Hepatocyte (in vitro differentiated cells): ENCODE data around the gene PRM2. TPM values are rescaled to one million over a fixed set of nuclear protein-coding genes. Genes with fewer than 3 reads are reported as not detected.

ENCODE experiments used
- DNase-seq: peaks from one replicate; pipeline ENCODE4 v3.0.0-alpha.2; 2016; ENCODE audit warnings: low spot score
- H2AFZ ChIP-seq: fragments of 200-600 bp; sonication (generic); 2 replicates; pipeline ENCODE4 v1.6.0; 2016; ENCODE audit warnings: antibody characterized with exemption, mild to moderate bottlenecking
- H3K27ac ChIP-seq: fragments of 200-600 bp; sonication (generic); 2 replicates; pipeline ENCODE4 v1.5.1; 2016; ENCODE audit warnings: mild to moderate bottlenecking
- H3K27me3 ChIP-seq: fragments of 200-600 bp; sonication (generic); 2 replicates; pipeline ENCODE4 v1.6.1; 2016
- H3K36me3 ChIP-seq: fragments of 200-600 bp; sonication (generic); replicated peaks from 2 replicates; pipeline ENCODE4 v1.5.1; 2016; ENCODE audit warnings: low read depth; ENCODE audit not compliant: insufficient read depth
- H3K4me1 ChIP-seq: fragments of 200-600 bp; sonication (generic); 2 replicates; pipeline ENCODE4 v1.5.1; 2016; ENCODE audit warnings: mild to moderate bottlenecking, moderate library complexity; ENCODE audit not compliant: insufficient read depth
- H3K4me2 ChIP-seq: fragments of 200-600 bp; sonication (generic); 2 replicates; pipeline ENCODE4 v1.6.0; 2016
- H3K4me3 ChIP-seq: fragments of 200-600 bp; sonication (generic); 2 replicates; pipeline ENCODE4 v1.5.1; 2016; ENCODE audit warnings: mild to moderate bottlenecking
- H3K79me2 ChIP-seq: fragments of 200-600 bp; sonication (generic); 2 replicates; pipeline ENCODE4 v1.6.0; 2017; ENCODE audit warnings: mild to moderate bottlenecking
- H3K9me2 ChIP-seq: fragments of 200-600 bp; sonication (generic); replicated peaks from 2 replicates; pipeline ENCODE4 v1.6.0; 2017; ENCODE audit warnings: mild to moderate bottlenecking; ENCODE audit not compliant: insufficient read depth
- H3K9me3 ChIP-seq: fragments of 200-600 bp; sonication (generic); 2 replicates; pipeline ENCODE4 v1.5.1; 2016; ENCODE audit warnings: low read depth, mild to moderate bottlenecking
- H4K20me1 ChIP-seq: fragments of 200-600 bp; sonication (generic); 2 replicates; pipeline ENCODE4 v1.6.0; 2016; ENCODE audit warnings: mild to moderate bottlenecking; ENCODE audit not compliant: insufficient read depth, poor library complexity, severe bottlenecking
- EZH2 ChIP-seq: fragments of 200-600 bp; sonication (generic); IDR thresholded peaks from 2 replicates; pipeline ENCODE4 v1.6.1; 2016; ENCODE audit warnings: antibody characterized with exemption, mild to moderate bottlenecking, borderline replicate concordance
- EZH2phosphoT487 ChIP-seq: fragments of 200-600 bp; sonication (generic); IDR thresholded peaks from one replicate; pipeline ENCODE4 v1.6.1; 2018; ENCODE audit warnings: antibody characterized with exemption, mild to moderate bottlenecking, low read depth, moderate library complexity; ENCODE audit not compliant: unreplicated experiment, severe bottlenecking
- WGBS: methylation state at CpG from one replicate; pipeline ENCODE4 v1.1.6; 2016; ENCODE audit warnings: low lambda C conversion rate; ENCODE audit errors: missing lambda C conversion rate; 5-methylcytosine and 5-hydroxymethylcytosine counted together
- polyA plus RNA-seq: library from polyadenylated mRNA; unstranded; fragments of >200 nt; fragmentation: Nextera tagmentation; extraction: Ambion mirVana; gene quantifications from 2 replicates; pipeline ENCODE4 v1.2.1, GENCODE V29; 2016
- total RNA-seq: library from RNA; depleted of rRNA; stranded (reverse); fragments of >200 nt; gene quantifications from 2 replicates; pipeline ENCODE4 v1.2.3, GENCODE V29; 2014
- TF ChIP-seq, protein P1 (sequence below): fragments of 200-600 bp; sonication (generic); IDR thresholded peaks from 2 replicates; pipeline ENCODE4 v1.5.1; 2016; ENCODE audit warnings: antibody characterized with exemption, mild to moderate bottlenecking; ENCODE audit not compliant: poor library complexity

Gene PRM2
- total and polyA plus RNA-seq, 2 experiments from 2014 or later = not detected

DNA sequence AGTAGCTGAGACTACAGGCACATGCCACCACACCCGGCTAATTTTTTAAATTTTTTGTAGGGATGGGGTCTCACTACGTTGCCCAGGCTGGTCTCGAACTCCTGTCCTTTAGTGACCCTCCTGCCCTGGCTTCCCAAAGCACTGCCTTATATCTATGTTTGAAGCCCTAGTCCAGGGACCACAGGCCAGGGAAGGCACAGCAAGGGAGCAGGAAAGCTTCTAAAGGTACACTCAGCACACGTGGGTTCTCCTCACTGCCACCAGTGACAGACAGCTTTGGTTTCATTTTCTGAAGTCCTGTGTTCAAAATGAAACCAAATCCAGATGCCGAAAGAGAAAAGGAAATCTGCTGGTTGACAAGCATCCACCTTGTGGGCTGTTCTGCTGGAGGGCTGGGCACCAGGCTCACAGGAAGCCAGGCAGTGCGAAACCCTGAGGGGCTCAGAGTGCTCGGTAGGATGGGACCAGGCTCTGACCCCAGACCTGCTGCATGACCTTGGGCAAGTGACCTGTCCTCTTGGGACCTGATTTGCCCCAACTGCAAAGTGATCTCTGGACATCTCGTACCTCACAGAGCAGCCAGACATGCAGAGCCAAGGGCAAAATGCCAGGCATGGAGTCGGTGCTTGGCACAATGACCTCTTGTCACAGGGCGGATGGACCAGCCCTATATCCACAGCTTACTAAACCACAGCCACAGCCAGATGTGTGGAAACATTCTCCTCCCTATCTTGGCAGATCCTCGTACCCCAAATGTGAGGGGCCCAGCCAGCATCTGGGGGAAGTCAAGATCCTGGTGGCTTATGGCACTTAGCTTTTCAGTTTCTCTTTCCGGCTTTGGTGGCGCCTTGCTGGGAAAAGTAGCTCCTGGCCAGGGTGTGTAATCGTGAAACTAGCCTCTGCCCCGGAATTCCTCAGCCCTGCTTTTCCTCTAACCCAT is 17.5 kb downstream of the PRM2 start:
- Histone ChIP-seq H2AFZ (no peak overlapping the region), H3K4me3 (no peak overlapping the region), H3K36me3 (no peaks in the 10 kb centered on the region), H3K27ac (no peak overlapping the region), H3K27me3 (no peaks in the 10 kb centered on the region), H3K79me2 (peaks cover 17% of the 10 kb centered on the region), H3K4me2 (no peak overlapping the region), H3K4me1 (peaks cover 14% of the 10 kb centered on the region), H3K9me2 (no peaks in the 10 kb centered on the region), H3K9me3 (no peaks in the 10 kb centered on the region), H4K20me1 (peaks cover 17% of the 10 kb centered on the region)
- 79% methylated on average over 15 of the region's 15 CpGs for WGBS
- DNase-seq = no peak
- TF ChIP-seq EZH2phosphoT487 (no peak), EZH2 (no peak)
- TF ChIP-seq, protein P1, sequence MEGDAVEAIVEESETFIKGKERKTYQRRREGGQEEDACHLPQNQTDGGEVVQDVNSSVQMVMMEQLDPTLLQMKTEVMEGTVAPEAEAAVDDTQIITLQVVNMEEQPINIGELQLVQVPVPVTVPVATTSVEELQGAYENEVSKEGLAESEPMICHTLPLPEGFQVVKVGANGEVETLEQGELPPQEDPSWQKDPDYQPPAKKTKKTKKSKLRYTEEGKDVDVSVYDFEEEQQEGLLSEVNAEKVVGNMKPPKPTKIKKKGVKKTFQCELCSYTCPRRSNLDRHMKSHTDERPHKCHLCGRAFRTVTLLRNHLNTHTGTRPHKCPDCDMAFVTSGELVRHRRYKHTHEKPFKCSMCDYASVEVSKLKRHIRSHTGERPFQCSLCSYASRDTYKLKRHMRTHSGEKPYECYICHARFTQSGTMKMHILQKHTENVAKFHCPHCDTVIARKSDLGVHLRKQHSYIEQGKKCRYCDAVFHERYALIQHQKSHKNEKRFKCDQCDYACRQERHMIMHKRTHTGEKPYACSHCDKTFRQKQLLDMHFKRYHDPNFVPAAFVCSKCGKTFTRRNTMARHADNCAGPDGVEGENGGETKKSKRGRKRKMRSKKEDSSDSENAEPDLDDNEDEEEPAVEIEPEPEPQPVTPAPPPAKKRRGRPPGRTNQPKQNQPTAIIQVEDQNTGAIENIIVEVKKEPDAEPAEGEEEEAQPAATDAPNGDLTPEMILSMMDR = no peak

DNA sequence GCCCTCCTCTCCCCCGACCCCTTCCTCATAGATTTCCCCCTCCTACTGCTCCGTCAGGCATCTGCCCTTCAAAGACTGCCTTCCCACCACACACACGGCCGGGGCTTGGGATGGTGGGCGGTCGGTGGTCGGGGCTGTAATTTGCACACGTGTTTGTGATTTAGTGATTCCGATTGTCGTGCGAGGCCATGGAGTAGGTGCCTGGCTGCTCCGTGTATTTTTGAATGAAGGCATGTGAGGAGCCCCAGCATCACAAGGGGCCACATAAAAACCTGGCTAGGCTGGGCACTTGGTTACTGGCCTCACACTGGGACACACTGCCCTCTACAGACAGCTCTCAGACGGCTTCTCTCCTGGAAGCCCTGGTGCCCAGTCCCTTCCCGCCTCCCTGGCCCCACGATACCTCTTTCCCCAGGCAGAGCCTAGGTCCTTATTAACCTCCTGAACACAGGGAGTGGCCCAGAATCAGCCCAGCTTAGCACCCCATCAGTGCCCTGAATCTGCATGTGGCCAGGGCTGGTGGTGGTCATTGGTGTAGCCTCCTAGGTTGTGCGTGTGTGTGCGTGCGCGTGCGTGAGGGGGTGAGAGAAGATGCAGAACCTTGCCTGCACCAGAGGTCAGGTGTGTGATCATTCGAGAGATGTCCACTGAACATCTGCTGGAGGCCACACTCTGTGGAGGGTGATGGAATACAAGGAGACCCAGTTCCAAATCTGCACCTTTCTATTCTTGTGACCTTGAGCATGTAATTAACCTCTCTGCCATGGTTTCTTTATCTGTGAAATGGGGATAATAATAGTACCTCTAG is 18.9 kb downstream of the PRM2 start:
- WGBS = 34% methylated on average over 18 of the region's 21 CpGs

DNA sequence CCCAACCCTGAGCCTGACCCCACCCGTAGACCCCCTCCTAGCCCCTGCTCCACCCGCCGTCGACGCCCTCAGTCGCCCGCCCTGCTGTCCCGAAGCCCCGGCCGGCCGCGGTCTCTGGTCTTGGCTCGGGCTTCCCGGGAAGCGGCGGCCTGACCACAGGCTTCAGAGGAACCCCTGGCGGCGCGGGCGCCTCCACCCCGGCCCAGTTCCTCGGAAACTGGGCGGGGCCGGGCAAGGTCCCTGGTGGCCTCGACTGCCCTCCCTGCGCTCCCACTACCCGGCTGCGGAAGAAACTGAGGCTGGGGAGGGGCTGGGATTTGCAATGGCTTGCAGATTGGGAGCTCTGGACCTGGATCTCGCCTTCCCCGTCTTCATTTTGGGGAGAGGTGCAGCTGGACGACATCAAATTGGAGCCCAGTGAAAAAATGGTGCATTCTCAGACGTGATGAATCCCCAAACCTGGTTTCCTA is 19.6 kb downstream of the PRM2 start:
- 2% methylated on average over 27 of the region's 32 CpGs for WGBS
- H3K4me2 ChIP-seq = peak overlapping the region; percentile 100
- H3K27ac ChIP-seq = peak overlapping the region; percentile 100
- peak overlapping the region; percentile 86 for H2AFZ ChIP-seq
- no peaks in the 10 kb centered on the region for H3K36me3 ChIP-seq
- H3K9me2 ChIP-seq = no peaks in the 10 kb centered on the region
- no peaks in the 10 kb centered on the region for H3K27me3 ChIP-seq
- H4K20me1 ChIP-seq = peaks cover 35% of the 10 kb centered on the region
- peaks cover 14% of the 10 kb centered on the region for H3K4me1 ChIP-seq
- peaks cover 31% of the 10 kb centered on the region for H3K79me2 ChIP-seq
- H3K9me3 ChIP-seq = no peaks in the 10 kb centered on the region
- DNase-seq = peak; percentile 82
- peak overlapping the region; percentile 93 for H3K4me3 ChIP-seq
- no peak for TF ChIP-seq EZH2phosphoT487
- TF ChIP-seq, protein P1 = no peak
- no peak for TF ChIP-seq EZH2

More for the DNA sequence above, 18.9 kb downstream of the PRM2 start:
- TF ChIP-seq EZH2phosphoT487 (no peak), EZH2 (no peak)
- TF ChIP-seq, protein P1 = peak; percentile 77
- no peaks in the 10 kb centered on the region for H3K36me3 ChIP-seq
- peaks cover 14% of the 10 kb centered on the region for H3K4me1 ChIP-seq
- H4K20me1 ChIP-seq = peaks cover 32% of the 10 kb centered on the region
- peak overlapping the region; percentile 93 for H3K4me3 ChIP-seq
- H2AFZ ChIP-seq = no peak overlapping the region
- H3K9me3 ChIP-seq = no peaks in the 10 kb centered on the region
- peak; percentile 89 for DNase-seq
- peaks cover 31% of the 10 kb centered on the region for H3K79me2 ChIP-seq
- no peaks in the 10 kb centered on the region for H3K27me3 ChIP-seq
- H3K9me2 ChIP-seq = no peaks in the 10 kb centered on the region
- H3K4me2 ChIP-seq = peak overlapping the region; percentile 100
- peak overlapping the region; percentile 100 for H3K27ac ChIP-seq
